ENCODE measurements around the gene MAP7.

GRCh38 chr6:136383268-136383937, 166.8 kb downstream of the MAP7 start:
- no peak for TF ChIP-seq CTCF (IDR thresholded peaks at IDR 0.05; ENCODE audit: poor library complexity, severe bottlenecking)
- TF ChIP-seq TAF1 (IDR thresholded peaks at IDR 0.05; ENCODE audit: low read depth): no peak
- TF ChIP-seq REST (IDR thresholded peaks at IDR 0.05; ENCODE audit: borderline replicate concordance): no peak

Measured in neural cell (in vitro differentiated cells).